Measurements from ENCODE around the gene LRRC55.

The LRRC55 gene

GRCh38 chr11:57172031-57172430, 9.7 kb upstream of the LRRC55 start:
- no peak for DNase-seq (ENCODE audit: low spot score)
- TF ChIP-seq CTCF (IDR thresholded peaks at IDR 0.05; ENCODE audit: extremely low read depth, missing control alignments) = no peak

GRCh38 chr11:57174656-57175055, 7.1 kb upstream of the LRRC55 start:
- TF ChIP-seq CTCF (IDR thresholded peaks at IDR 0.05; ENCODE audit: extremely low read depth, missing control alignments) = no peak

GRCh38 chr11:57175478-57175877, 6.3 kb upstream of the LRRC55 start:
- DNase-seq (ENCODE audit: low spot score) = no peak
- no peak for TF ChIP-seq CTCF (IDR thresholded peaks at IDR 0.05; ENCODE audit: extremely low read depth, missing control alignments)

More at GRCh38 chr11:57174656-57175055, 7.1 kb upstream of the LRRC55 start:
- no peak for DNase-seq (ENCODE audit: low spot score)

- DNase-seq (ENCODE audit: low spot score) = no peak
- no peak for TF ChIP-seq CTCF (IDR thresholded peaks at IDR 0.05; ENCODE audit: extremely low read depth, missing control alignments)
These were observed 3.4 kb upstream of the LRRC55 start for GRCh38 chr11:57178334-57178733.

- TF ChIP-seq CTCF (IDR thresholded peaks at IDR 0.05; ENCODE audit: extremely low read depth, missing control alignments) = no peak
- no peak for DNase-seq (ENCODE audit: low spot score)
These were observed 2.1 kb upstream of the LRRC55 start for GRCh38 chr11:57179681-57180080.

GRCh38 chr11:57180081-57180561, 1.6 kb upstream of the LRRC55 start:
- no peak for TF ChIP-seq CTCF (IDR thresholded peaks at IDR 0.05; ENCODE audit: extremely low read depth, missing control alignments)
- no peak for DNase-seq (ENCODE audit: low spot score)

- no peak for DNase-seq (ENCODE audit: low spot score)
- no peak for TF ChIP-seq CTCF (IDR thresholded peaks at IDR 0.05; ENCODE audit: extremely low read depth, missing control alignments)
These were observed 789 bp upstream of the LRRC55 start for GRCh38 chr11:57180964-57181363.

Measured in GM20000 (cell line).